Measurements from ENCODE around the gene FLAD1. TPM values are rescaled to one million over a fixed set of nuclear protein-coding genes. Genes with fewer than 3 reads are reported as not detected.

The FLAD1 gene
- total and polyA plus RNA-seq, 2 experiments from 2014 or later = 74.5 to 75.0 TPM

DNA sequence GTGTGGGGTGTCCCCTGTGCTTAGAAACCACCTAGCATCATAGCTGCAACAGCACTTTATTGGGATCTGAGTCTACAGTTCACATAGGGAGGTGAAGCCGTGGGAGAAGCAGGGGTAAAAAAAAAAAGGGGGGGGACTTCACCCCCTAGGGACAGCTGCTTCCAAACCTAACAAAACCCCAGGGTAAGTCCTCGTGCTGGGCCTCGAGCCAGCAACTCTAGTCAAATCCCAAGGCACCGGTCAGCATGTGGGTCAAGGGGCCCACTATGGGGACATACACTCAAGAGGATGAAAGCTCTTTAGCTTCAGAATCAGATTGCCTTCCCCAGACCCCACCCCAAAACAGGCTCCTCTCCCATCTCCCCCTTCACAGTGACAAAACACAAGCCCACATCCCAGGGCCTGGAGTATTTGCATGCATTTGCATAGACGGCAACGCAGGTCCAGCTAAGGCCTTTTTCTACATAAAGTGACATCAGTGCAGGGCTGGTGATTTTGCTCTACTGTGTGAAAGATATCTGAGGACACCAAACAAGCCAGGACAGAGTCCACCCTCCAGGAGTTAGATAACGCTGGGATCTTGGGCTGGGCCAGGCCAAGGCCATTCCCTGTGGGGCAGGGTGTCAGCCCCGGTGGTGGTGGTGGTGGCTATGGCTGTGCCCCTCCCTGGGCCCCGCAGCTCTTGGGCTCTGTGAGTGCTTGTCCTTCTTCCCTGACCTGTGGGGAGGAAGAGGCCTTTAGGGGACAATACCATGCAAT is 38.6 kb upstream of the FLAD1 start:
- no peak overlapping the region for H3K27ac Mint-ChIP-seq

More for the DNA sequence above, 38.6 kb upstream of the FLAD1 start:
- Histone ChIP-seq H3K4me3 (no peak overlapping the region), H3K4me2 (no peak overlapping the region), H3K4me1 (ENCODE audit: insufficient read depth) (peaks cover 6% of the 10 kb centered on the region), H3K9me2 (ENCODE audit: insufficient read depth) (no peaks in the 10 kb centered on the region), H3K79me2 (replicated peaks; ENCODE audit: insufficient read depth) (no peaks in the 10 kb centered on the region), H4K20me1 (replicated peaks; ENCODE audit: insufficient read depth) (no peaks in the 10 kb centered on the region), H3K27ac (ENCODE audit: low read depth) (peak overlapping the region; percentile 72; the same call in 1 of the 2 replicates), H3K27me3 (ENCODE audit: insufficient read depth) (no peaks in the 10 kb centered on the region), H2AFZ (no peak overlapping the region), H3K36me3 (ENCODE audit: insufficient read depth) (no peaks in the 10 kb centered on the region), H3F3A (replicated peaks; ENCODE audit: low read depth) (no peaks in the 10 kb centered on the region)
- no peaks in the 10 kb centered on the region; the same call in 2 of the 3 replicates for H3K36me3 Mint-ChIP-seq (ENCODE audit: low read depth)
- DNase-seq (ENCODE audit: low spot score) = no peak
- TF ChIP-seq NANOG (IDR thresholded peaks at IDR 0.05; ENCODE audit: borderline replicate concordance) (no peak), EZH2 (IDR thresholded peaks at IDR 0.05; ENCODE audit: low read depth, unreplicated experiment) (no peak), EZH2phosphoT487 (IDR thresholded peaks at IDR 0.05; ENCODE audit: unreplicated experiment) (no peak), ZNF331 (CRISPR knock-in tag; IDR thresholded peaks at IDR 0.05; ENCODE audit: low read depth) (no peak), POLR2AphosphoS5 (IDR thresholded peaks at IDR 0.05; ENCODE audit: low read depth) (no peak), ZNF114 (CRISPR knock-in tag; IDR thresholded peaks at IDR 0.05) (no peak), STAT1 (IDR thresholded peaks at IDR 0.05; ENCODE audit: unreplicated experiment) (no peak)
- TF ChIP-seq, protein P1, sequence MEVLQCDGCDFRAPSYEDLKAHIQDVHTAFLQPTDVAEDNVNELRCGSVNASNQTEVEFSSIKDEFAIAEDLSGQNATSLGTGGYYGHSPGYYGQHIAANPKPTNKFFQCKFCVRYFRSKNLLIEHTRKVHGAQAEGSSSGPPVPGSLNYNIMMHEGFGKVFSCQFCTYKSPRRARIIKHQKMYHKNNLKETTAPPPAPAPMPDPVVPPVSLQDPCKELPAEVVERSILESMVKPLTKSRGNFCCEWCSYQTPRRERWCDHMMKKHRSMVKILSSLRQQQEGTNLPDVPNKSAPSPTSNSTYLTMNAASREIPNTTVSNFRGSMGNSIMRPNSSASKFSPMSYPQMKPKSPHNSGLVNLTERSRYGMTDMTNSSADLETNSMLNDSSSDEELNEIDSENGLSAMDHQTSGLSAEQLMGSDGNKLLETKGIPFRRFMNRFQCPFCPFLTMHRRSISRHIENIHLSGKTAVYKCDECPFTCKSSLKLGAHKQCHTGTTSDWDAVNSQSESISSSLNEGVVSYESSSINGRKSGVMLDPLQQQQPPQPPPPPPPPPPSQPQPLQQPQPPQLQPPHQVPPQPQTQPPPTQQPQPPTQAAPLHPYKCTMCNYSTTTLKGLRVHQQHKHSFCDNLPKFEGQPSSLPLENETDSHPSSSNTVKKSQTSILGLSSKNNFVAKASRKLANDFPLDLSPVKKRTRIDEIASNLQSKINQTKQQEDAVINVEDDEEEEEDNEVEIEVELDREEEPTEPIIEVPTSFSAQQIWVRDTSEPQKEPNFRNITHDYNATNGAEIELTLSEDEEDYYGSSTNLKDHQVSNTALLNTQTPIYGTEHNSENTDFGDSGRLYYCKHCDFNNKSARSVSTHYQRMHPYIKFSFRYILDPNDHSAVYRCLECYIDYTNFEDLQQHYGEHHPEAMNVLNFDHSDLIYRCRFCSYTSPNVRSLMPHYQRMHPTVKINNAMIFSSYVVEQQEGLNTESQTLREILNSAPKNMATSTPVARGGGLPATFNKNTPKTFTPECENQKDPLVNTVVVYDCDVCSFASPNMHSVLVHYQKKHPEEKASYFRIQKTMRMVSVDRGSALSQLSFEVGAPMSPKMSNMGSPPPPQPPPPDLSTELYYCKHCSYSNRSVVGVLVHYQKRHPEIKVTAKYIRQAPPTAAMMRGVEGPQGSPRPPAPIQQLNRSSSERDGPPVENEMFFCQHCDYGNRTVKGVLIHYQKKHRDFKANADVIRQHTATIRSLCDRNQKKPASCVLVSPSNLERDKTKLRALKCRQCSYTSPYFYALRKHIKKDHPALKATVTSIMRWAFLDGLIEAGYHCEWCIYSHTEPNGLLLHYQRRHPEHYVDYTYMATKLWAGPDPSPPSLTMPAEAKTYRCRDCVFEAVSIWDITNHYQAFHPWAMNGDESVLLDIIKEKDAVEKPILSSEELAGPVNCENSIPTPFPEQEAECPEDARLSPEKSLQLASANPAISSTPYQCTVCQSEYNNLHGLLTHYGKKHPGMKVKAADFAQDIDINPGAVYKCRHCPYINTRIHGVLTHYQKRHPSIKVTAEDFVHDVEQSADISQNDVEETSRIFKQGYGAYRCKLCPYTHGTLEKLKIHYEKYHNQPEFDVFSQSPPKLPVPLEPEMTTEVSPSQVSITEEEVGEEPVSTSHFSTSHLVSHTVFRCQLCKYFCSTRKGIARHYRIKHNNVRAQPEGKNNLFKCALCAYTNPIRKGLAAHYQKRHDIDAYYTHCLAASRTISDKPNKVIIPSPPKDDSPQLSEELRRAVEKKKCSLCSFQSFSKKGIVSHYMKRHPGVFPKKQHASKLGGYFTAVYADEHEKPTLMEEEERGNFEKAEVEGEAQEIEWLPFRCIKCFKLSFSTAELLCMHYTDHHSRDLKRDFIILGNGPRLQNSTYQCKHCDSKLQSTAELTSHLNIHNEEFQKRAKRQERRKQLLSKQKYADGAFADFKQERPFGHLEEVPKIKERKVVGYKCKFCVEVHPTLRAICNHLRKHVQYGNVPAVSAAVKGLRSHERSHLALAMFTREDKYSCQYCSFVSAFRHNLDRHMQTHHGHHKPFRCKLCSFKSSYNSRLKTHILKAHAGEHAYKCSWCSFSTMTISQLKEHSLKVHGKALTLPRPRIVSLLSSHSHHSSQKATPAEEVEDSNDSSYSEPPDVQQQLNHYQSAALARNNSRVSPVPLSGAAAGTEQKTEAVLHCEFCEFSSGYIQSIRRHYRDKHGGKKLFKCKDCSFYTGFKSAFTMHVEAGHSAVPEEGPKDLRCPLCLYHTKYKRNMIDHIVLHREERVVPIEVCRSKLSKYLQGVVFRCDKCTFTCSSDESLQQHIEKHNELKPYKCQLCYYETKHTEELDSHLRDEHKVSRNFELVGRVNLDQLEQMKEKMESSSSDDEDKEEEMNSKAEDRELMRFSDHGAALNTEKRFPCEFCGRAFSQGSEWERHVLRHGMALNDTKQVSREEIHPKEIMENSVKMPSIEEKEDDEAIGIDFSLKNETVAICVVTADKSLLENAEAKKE (CRISPR knock-in tag; IDR thresholded peaks at IDR 0.05) = no peak
- TF ChIP-seq, protein P2, sequence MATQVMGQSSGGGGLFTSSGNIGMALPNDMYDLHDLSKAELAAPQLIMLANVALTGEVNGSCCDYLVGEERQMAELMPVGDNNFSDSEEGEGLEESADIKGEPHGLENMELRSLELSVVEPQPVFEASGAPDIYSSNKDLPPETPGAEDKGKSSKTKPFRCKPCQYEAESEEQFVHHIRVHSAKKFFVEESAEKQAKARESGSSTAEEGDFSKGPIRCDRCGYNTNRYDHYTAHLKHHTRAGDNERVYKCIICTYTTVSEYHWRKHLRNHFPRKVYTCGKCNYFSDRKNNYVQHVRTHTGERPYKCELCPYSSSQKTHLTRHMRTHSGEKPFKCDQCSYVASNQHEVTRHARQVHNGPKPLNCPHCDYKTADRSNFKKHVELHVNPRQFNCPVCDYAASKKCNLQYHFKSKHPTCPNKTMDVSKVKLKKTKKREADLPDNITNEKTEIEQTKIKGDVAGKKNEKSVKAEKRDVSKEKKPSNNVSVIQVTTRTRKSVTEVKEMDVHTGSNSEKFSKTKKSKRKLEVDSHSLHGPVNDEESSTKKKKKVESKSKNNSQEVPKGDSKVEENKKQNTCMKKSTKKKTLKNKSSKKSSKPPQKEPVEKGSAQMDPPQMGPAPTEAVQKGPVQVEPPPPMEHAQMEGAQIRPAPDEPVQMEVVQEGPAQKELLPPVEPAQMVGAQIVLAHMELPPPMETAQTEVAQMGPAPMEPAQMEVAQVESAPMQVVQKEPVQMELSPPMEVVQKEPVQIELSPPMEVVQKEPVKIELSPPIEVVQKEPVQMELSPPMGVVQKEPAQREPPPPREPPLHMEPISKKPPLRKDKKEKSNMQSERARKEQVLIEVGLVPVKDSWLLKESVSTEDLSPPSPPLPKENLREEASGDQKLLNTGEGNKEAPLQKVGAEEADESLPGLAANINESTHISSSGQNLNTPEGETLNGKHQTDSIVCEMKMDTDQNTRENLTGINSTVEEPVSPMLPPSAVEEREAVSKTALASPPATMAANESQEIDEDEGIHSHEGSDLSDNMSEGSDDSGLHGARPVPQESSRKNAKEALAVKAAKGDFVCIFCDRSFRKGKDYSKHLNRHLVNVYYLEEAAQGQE (IDR thresholded peaks at IDR 0.05; ENCODE audit: unreplicated experiment) = no peak
- TF ChIP-seq, protein P3, sequence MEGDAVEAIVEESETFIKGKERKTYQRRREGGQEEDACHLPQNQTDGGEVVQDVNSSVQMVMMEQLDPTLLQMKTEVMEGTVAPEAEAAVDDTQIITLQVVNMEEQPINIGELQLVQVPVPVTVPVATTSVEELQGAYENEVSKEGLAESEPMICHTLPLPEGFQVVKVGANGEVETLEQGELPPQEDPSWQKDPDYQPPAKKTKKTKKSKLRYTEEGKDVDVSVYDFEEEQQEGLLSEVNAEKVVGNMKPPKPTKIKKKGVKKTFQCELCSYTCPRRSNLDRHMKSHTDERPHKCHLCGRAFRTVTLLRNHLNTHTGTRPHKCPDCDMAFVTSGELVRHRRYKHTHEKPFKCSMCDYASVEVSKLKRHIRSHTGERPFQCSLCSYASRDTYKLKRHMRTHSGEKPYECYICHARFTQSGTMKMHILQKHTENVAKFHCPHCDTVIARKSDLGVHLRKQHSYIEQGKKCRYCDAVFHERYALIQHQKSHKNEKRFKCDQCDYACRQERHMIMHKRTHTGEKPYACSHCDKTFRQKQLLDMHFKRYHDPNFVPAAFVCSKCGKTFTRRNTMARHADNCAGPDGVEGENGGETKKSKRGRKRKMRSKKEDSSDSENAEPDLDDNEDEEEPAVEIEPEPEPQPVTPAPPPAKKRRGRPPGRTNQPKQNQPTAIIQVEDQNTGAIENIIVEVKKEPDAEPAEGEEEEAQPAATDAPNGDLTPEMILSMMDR (conservative IDR thresholded peaks at IDR 0.05; ENCODE audit: low read depth in 2 of 2) = no peak
- TF ChIP-seq, protein P4, sequence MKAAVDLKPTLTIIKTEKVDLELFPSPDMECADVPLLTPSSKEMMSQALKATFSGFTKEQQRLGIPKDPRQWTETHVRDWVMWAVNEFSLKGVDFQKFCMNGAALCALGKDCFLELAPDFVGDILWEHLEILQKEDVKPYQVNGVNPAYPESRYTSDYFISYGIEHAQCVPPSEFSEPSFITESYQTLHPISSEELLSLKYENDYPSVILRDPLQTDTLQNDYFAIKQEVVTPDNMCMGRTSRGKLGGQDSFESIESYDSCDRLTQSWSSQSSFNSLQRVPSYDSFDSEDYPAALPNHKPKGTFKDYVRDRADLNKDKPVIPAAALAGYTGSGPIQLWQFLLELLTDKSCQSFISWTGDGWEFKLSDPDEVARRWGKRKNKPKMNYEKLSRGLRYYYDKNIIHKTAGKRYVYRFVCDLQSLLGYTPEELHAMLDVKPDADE (IDR thresholded peaks at IDR 0.05) = no peak
- H3K4me1 Mint-ChIP-seq = peaks cover 21% of the 10 kb centered on the region
- H3K4me3 Mint-ChIP-seq = no peak overlapping the region; the same call in 2 of the 3 replicates
- no peak for ATAC-seq
- no peaks in the 10 kb centered on the region for H3K9me3 Mint-ChIP-seq
- peaks cover 12% of the 10 kb centered on the region for H3K27me3 Mint-ChIP-seq (ENCODE audit: insufficient read depth, low read depth, poor library complexity)

All from GM23338 (cell line).